ENCODE measurements around the gene STK32A. TPM values are rescaled to one million over a fixed set of nuclear protein-coding genes. Genes with fewer than 3 reads are reported as not detected.

The STK32A gene
- polyA plus RNA-seq, 1 donor (not counting 4 experiments of a cell fraction or from before 2014, with no cell fraction given), result 0.01 TPM

DNA sequence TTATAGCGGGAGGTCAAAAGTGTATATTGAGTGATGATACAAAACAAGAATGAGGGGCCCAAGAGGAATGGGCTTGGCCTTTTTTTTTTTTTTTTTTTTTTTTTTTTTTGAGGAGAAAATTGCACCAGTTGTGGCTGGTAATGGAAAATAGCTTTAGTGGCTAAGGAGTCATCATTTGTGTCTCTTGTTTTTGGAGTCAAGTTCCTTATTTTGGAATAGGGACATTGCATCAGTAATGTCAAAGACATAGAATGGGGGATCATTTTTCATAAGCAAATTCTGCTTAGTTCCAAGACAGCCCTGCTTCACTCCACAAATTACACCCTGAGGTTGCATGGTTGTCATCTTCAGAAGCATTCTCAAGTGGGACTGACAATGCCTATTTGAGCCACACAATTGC, 137.4 kb downstream of the STK32A start:
- Histone ChIP-seq H3K4me1 (ENCODE audit: control insufficient read depth, extremely low read depth, insufficient read depth, low read length) (no peaks in the 10 kb centered on the region), H3K9me1 (ENCODE audit: control insufficient read depth, extremely low read depth, insufficient read depth, low read length) (no peaks in the 10 kb centered on the region), H3K36me3 (ENCODE audit: control insufficient read depth in 2 of 2, extremely low read depth in 1 of 2, insufficient read depth in 2 of 2, low read length in 2 of 2) (no peaks in the 10 kb centered on the region), H4K20me1 (ENCODE audit: control insufficient read depth, extremely low read depth, insufficient read depth, low read length) (no peaks in the 10 kb centered on the region), H3K27ac (ENCODE audit: control insufficient read depth, insufficient read depth, low read length) (no peak overlapping the region), H3K79me2 (ENCODE audit: control insufficient read depth, insufficient read depth, low read length) (no peaks in the 10 kb centered on the region), H3K27me3 (ENCODE audit: control insufficient read depth, extremely low read depth, insufficient read depth, low read length) (no peaks in the 10 kb centered on the region), H2AFZ (ENCODE audit: control insufficient read depth, low read length) (no peak overlapping the region), H3K9ac (ENCODE audit: control insufficient read depth, extremely low read depth, insufficient read depth, low read length) (no peak overlapping the region), H3K9me3 (ENCODE audit: control insufficient read depth, low read depth, low read length) (no peaks in the 10 kb centered on the region), H3K4me2 (ENCODE audit: control insufficient read depth, extremely low read depth, insufficient read depth, low read depth, low read length) (no peak overlapping the region), H3K4me3 (ENCODE audit: control insufficient read depth in 2 of 3, extremely low read depth in 1 of 3, insufficient read depth in 2 of 3, low read depth in 1 of 3, low read length in 3 of 3) (no peak overlapping the region)
- TF ChIP-seq, protein P1, sequence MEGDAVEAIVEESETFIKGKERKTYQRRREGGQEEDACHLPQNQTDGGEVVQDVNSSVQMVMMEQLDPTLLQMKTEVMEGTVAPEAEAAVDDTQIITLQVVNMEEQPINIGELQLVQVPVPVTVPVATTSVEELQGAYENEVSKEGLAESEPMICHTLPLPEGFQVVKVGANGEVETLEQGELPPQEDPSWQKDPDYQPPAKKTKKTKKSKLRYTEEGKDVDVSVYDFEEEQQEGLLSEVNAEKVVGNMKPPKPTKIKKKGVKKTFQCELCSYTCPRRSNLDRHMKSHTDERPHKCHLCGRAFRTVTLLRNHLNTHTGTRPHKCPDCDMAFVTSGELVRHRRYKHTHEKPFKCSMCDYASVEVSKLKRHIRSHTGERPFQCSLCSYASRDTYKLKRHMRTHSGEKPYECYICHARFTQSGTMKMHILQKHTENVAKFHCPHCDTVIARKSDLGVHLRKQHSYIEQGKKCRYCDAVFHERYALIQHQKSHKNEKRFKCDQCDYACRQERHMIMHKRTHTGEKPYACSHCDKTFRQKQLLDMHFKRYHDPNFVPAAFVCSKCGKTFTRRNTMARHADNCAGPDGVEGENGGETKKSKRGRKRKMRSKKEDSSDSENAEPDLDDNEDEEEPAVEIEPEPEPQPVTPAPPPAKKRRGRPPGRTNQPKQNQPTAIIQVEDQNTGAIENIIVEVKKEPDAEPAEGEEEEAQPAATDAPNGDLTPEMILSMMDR (optimal IDR thresholded peaks at IDR 0.05 in 1 of 3, IDR thresholded peaks at IDR 0.05 in 1 of 3, conservative IDR thresholded peaks at IDR 0.05 in 1 of 3; ENCODE audit: extremely low read depth in 1 of 3, insufficient read depth in 2 of 3, low read length in 3 of 3), result no peak
- no peak for TF ChIP-seq EZH2 (IDR thresholded peaks at IDR 0.05; ENCODE audit: low read length)
- dilution Hi-C loops (cut with MboI; ENCODE audit: extremely low pct_ligation_motif_present, low sequenced_read_pairs), result no loop called here
- FAIRE-seq (no peak), DNase-seq (ENCODE audit: low read depth, low spot score) (no peak)

DNA sequence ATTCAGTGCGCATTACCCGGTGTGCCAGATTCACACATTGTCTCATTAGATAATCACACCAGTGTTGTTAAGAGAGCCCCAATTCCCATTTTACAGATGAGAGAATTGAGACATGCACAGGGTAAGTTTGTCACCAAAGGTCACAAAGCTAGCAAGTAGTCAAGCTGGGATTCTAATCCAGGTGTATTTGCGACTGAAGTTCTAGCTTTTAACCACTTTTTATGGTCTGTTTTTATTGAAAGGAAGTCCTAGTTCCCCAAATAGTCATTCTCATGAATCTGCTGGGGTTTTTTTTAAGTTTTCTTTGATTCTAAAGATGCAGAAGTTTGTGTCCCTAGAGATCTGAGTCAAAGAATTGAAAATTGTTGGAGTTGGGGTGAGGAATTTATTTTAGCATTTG, 138.5 kb downstream of the STK32A start:
- dilution Hi-C loops (cut with MboI; ENCODE audit: extremely low pct_ligation_motif_present, low sequenced_read_pairs), result no loop called here
- no peak for FAIRE-seq
- no peak overlapping the region for H3K4me3 ChIP-seq (ENCODE audit: control insufficient read depth in 2 of 3, extremely low read depth in 1 of 3, insufficient read depth in 2 of 3, low read depth in 1 of 3, low read length in 3 of 3)

More for the DNA sequence above, 138.5 kb downstream of the STK32A start:
- H4K20me1 ChIP-seq (ENCODE audit: control insufficient read depth, extremely low read depth, insufficient read depth, low read length), result no peaks in the 10 kb centered on the region
- H3K27me3 ChIP-seq (ENCODE audit: control insufficient read depth, extremely low read depth, insufficient read depth, low read length), result no peaks in the 10 kb centered on the region
- no peak overlapping the region for H3K27ac ChIP-seq (ENCODE audit: control insufficient read depth, insufficient read depth, low read length)
- no peak overlapping the region for H3K9ac ChIP-seq (ENCODE audit: control insufficient read depth, extremely low read depth, insufficient read depth, low read length)
- H3K4me1 ChIP-seq (ENCODE audit: control insufficient read depth, extremely low read depth, insufficient read depth, low read length), result no peaks in the 10 kb centered on the region
- no peak for DNase-seq (ENCODE audit: low read depth, low spot score)
- no peaks in the 10 kb centered on the region for H3K9me3 ChIP-seq (ENCODE audit: control insufficient read depth, low read depth, low read length)
- TF ChIP-seq, protein P1 (optimal IDR thresholded peaks at IDR 0.05 in 1 of 3, IDR thresholded peaks at IDR 0.05 in 1 of 3, conservative IDR thresholded peaks at IDR 0.05 in 1 of 3; ENCODE audit: extremely low read depth in 1 of 3, insufficient read depth in 2 of 3, low read length in 3 of 3), result no peak
- TF ChIP-seq EZH2 (IDR thresholded peaks at IDR 0.05; ENCODE audit: low read length), result no peak
- no peaks in the 10 kb centered on the region for H3K36me3 ChIP-seq (ENCODE audit: control insufficient read depth in 2 of 2, extremely low read depth in 1 of 2, insufficient read depth in 2 of 2, low read length in 2 of 2)
- H3K79me2 ChIP-seq (ENCODE audit: control insufficient read depth, insufficient read depth, low read length), result no peaks in the 10 kb centered on the region
- H3K4me2 ChIP-seq (ENCODE audit: control insufficient read depth, extremely low read depth, insufficient read depth, low read depth, low read length), result no peak overlapping the region
- no peak overlapping the region for H2AFZ ChIP-seq (ENCODE audit: control insufficient read depth, low read length)
- H3K9me1 ChIP-seq (ENCODE audit: control insufficient read depth, extremely low read depth, insufficient read depth, low read length), result no peaks in the 10 kb centered on the region

All from keratinocyte (primary cell).